DMS79 treated with DMSO at 0.1 percent for 48 hours (cell line): Measurements from ENCODE around the gene TLE5.
"Not testable (repeated sequence)": the region's sequence is repeated elsewhere in the genome, so short reads cannot be mapped to it uniquely, and the experiment has no call there.

ENCODE experiments used
- DNase-seq: peaks from one replicate; lab custom pipeline; 2025; lab: John Stamatoyannopoulos, UW

The TLE5 gene

DNA sequence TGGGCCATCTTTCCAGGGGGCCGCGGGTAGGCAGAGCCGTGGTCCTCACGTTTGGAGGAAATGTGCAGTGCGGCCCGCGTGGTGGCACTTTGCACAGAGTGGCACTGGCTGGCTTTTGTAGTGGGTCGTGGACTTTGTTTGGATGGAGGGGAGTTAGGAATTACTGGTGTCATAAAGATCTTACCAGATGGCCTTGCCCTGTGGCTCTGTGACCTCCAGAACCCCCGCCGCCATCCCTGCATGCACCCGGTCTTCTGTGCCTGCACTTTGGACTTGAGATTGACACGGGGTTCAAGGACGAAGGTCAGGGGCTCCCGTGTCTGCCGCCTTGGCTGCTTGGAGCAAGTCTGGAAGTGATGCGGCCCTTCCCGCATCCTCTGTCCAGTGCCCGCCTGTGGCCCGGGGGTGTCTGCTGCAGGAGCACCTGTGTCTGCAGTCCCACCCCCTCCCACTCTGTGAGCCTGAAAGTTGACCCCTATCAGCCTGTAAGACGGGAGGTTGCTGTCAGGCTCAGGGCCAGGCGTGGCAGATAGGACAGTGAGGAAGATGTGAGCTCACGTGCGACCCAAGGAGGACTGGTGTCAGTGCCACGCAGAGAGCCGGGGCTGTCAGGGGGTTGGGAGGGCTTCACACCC lies 34.1 kb upstream of the TLE5 start:
- no peak for DNase-seq

DNA sequence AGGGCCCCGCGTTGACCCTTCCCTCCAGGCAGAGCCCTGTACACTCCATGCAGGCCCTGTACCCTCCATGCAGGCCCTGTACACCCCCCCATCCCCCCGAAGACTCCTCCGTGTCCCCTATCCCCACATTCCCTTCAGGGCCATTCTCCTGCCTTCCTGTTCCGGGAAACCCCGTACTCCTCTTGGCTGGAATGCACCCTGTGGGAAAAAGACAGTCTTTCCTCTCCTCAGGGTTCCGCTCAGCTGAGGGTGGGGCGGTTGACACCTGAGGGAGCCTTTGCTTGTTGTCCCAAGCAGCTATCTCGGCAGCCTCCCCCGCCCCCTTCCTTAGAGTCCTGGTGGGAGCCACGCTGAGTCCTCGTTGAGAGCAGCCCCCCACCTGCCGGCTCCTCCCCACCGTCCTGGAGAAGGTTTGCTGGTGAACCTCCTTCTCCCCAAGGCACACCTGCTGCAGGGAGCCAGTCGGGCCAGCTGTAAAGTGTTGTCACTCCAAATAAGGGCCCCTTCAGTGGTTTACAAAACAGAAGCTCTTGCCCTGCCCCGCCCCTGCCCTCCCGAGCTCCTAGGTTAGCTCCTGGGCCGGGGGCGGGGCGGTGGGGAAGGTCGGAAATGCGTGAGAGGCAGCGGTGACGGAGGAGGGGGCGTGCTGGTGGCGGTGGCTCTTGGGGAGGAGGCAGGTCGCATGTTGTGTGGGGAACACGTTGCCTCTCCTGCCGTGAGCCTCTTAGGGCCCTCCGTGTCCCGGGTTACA lies 33.3 kb upstream of the TLE5 start:
- DNase-seq = no peak

DNA sequence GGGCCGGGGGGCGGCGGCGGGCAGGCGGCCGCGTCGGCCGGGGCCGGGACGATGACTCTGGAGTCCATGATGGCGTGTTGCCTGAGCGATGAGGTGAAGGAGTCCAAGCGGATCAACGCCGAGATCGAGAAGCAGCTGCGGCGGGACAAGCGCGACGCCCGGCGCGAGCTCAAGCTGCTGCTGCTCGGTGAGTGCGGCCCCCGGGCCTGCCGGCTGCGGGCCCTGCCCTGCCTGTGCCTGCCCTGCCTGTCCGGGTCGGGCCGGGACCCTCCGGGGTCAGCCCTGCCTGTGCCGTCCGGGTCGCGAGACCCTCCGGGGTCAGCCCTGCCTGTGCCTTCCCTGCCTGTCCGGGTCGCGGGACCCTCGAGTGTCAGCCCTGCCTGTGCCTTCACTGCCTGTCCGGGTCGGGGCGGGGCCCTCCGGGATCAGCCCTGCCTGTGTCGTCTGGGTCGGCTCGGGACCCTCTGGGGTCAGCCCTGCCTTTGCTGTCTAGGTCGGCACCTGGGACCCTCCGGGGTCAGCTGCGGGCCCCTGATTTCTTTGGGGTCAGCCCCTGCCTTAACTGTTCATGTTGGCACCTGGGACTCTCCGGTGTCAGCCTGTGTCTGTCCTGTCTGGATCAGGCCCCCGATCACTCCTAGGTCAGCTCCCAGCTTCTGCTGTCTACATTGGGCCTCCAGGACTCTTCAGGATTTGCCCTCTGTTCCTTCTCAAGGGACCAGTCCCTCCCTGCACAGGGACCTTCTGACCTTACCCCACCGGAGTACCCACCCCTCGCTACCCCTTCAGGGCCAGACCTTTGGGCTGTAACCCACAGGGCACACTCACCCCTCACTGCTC lies 32.5 kb upstream of the TLE5 start:
- DNase-seq = no peak

DNA sequence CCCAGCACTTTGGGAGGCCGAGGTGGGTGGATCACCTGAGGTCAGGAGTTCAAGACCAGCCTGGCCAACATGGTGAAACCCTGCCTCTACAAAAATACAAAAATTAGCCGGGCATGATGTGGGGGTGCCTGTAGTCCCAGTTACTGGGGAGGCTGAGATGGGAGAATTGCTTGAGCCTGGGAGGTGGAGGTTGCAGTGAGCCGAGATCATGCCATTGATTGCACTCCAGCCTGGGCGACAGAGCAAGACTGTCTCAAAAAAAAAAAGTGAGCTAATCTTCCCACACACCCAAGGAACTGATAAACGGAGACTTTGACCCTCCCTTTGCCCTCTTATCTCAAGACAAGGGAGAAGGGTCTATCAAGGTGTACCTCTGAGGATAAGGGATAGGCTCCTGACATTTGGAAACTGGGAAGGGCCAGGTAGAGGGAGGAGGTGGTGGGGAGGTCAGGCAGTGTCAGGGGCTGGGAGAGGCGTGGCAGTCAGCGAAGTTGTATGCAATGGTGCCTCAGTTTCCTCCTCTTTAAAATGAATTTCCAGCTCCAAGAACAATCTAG lies 27.1 kb upstream of the TLE5 start:
- DNase-seq = not testable (repeated sequence)

DNA sequence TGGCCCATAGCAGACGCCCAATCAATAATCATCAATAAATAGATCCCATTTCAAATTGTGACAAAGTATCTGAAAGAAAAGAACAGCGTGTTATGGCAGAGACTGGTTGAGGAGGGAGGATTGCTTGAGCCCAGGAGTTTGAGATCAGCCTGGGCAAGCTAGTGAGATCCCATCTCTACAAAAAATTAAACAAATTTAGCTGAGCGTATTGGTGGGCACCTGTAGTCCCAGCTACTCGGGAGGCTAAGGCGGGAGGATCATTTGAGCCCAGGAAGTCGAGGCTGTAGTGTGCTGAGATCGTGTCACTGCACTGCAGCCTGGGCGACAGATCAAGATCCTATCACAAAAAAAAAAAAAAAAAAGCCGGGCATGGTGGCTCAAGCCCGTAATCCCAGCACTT lies 25.5 kb upstream of the TLE5 start:
- no peak for DNase-seq

DNA sequence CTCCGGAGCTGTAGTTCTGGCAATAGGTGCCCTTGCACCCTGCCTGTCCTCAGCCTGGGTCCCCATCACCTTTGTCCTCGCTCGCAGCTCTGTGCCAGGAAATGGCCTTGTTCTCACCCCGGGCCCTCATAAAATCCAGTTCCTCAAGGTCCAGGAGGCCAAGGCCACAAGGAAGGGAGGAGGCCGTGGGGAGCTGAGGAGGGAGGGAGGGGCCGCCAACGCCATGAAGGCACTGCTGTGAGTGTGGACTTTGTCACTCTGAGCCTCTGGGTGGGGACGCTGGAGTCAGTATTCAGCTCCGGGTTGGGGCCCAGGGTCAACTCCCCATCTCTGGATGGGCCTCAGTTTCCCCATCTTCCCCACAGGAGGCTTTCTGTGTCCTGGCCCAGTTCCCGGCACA lies 22.6 kb upstream of the TLE5 start:
- no peak for DNase-seq

DNA sequence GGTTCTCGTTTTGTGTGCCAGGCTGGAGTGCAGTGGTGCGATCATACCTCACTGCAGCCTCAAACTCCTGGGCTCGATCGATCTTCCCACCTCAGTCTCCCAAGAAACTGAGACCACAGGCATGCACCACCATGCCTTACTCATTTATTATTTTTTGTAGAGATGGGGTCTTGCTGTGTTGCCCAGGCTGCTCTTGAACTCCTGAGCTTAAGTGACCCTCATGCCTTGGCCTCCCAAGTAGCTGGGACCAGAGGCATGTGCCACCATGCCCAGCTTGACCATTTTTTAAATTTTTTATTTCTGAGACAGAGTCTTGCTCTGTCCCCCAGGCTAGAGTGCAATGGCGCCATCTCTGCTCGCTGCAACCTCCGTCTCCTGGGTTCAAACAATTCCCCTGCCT lies 21.7 kb upstream of the TLE5 start:
- DNase-seq = no peak

DNA sequence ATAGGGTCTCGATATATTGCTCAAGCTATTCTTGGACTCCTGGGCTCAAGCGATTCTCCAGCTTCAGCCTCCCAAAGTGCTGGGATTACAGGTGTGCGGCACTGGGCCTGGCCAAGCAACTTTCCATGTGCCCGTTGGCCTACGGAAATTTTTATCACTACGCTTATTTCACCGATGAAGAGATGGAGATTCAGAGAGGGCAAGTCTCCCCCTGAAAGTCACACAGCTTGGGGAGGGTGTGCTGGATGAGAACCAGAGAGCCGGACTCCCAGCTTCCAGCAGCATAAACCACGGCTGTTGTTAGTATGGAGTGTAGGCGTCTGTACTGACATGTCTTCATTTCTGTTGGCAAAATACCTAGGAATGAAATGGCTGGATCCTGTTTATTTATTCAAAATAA lies 20.0 kb upstream of the TLE5 start:
- no peak for DNase-seq

DNA sequence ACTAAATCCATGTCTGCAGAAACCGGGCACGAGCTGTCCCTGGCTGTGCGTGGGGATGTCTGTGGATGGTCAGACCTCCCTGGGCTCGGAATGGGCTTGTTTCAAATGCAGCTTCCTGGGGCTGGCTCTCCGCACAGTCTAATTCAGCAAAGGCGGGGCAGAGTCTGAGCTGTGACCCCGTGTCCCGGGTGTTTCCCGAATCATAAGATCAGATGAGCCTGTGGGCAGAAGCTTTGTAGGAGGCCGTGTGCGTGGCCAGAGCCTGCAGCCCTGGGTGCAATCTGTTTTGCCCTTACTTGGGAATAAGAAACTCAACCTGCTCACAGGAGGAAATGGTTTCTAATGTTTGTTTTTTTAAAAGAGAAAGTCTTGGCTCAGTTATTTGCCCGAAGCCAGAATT lies 18.0 kb upstream of the TLE5 start:
- DNase-seq = no peak

DNA sequence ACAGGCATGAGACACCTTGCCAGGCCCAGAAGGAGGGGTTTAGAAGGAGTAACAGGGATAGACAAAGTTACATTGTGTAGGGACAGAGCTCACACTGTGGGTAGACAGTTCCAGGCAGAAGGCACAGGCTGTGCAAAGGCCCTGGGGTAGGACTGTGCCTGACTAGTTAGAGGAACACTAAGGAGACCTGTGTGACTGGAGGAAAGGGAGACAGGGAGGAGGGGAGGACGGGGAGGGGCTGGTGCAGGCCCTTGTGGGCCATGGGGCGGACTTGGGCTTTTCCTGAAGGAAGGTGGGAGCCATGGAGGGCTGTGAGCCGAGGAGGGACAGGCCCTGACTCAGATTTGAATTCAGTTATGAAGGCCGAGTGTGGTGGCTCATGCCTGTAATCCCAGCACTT lies 17.3 kb upstream of the TLE5 start:
- no peak for DNase-seq

DNA sequence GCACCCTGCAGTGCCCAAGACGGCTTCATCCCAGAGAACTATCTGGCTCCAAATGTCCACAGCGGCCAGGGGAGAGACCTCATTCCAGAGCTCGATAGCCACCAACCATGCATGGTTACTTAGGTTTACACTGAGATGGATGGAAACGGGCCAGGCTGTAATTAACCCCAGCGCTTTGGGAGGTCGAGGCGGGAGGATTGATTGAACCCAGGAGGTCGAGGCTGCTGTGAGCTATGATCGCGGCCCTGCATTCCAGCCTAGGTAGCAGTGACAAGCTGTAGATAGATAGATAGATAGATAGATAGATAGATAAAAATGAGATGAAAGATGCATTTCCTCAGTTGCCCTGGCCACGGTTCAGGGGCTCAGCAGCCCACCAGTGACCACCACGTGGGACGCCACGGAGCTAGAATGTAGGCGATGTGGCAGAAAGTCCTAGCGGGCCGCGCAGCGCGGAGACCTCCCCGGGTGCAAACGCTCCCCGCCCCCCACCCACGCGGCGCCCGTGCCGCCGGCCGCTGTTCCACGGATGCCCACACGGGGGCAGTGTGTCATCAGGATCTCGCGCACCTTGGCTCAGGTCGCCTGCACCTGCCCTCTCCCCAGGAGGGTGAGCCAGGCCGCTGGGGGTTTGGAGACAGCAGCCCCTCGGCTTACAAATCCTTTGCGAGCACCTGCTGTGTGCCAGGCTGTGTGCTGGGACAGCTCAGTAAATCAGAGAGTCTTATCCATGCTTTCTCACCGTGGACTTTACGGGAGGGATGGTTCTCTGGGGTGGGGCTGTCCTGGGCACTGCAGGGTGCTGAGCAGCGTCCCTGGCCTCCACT lies 13.5 kb upstream of the TLE5 start:
- peak; percentile 45 for DNase-seq

DNA sequence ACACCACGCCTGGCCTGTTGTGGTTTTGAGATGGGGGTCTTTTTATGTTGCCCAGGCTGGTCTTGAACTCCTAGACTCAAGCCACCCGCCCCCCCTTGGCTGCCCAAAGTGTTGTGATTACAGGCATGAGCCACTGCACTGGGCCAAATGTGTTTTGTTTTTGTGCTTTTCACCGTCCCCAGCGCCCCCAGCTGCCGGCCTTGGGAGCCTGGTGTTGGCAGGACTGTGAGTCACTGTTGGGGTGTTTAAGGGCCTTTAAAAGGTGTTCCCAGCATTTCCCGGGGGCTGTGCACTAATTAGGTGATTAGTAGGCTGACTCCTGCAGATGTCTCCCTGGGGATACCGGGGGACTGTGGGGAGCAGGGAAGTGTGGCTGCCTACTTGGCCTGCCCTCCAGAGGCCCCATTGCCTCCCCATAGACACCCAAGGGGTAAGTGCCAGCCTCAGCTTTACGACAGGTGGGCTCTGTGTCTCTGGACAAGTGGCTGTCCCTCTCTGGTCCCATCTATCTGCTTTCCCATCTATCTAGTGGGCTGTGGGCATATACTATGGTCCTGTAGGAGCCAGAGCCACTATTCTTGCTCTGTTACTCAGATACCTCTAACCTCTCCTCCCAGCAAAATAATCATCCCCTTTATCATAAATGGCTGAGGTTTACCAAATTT lies 11.8 kb upstream of the TLE5 start:
- no peak for DNase-seq

DNA sequence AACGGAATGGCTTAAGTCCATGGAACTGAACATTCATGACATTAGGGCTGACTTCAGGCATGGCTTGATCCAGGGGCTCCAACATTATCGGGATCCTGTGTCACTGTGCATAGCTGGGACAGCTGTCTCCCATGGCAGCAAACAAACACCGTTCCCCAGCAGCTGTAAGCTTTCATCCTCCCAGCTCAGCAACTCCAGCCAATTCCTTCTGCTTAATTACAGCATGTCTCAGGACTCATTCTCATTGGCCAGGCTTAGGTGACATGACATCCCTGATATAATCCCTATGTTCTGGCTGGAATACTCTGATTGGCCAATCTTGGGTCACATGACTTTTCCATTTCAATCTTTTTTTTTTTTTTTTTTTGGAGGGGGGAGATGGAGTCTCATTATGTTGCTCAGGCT lies 10.9 kb upstream of the TLE5 start:
- no peak for DNase-seq

DNA sequence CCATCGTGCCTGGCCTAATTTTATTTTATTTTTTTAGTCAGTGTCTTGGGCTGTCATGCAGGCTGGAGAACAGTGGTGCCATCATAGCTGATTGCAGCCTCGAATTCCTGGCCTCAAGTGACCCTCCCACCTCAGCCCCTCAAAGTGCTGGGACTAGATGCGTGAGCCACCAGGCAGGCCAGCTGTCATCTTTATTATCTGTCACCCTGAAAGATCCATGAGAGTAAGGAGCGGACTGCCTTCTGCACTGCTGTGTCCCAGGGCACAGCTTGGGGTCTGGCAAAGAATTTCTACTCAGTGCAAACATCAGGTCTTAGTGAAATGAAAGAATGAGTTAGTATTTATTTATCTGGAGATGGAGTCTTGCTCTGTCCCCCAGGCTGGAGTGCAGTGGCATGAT lies 9.5 kb upstream of the TLE5 start:
- DNase-seq = no peak

DNA sequence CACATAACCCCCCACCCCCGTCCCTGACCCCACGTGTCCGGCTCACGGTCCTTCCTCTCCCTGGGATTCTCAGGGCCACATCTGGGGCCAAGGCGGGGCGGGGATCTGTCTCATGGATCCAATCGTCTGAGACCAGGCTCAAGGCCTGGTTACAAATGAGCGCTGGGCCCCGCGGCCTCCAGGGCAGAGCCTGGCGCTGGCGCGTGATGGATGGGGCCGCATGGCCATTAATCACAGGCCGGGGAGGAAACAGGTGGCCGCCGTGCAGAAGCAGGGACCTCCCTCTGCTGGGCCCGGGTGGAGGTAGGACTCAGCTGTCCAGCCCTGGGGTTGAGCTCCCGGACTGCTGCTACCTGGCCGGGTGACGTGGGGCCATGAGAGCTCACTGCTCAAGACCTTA lies 5.8 kb upstream of the TLE5 start:
- no peak for DNase-seq

DNA sequence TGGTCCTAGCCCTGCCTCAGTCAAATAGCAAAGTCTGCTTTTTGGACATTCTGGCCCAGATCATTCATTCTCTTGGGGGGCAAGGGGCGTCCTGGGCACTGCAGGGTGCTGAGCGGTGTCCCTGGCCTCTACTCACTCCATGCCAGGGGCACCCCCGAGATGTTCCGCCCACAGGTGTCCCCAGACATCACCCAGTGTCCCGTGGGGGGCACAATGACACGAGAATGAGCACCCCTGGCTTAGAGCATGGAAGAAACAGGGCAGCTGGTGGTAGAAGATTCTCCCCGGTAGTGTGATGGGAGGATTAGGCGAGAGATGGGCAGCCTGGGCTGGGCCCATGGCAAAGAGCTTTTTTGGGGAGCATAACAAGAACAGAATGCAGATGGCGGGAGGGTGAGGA lies 5.3 kb upstream of the TLE5 start:
- no peak for DNase-seq

DNA sequence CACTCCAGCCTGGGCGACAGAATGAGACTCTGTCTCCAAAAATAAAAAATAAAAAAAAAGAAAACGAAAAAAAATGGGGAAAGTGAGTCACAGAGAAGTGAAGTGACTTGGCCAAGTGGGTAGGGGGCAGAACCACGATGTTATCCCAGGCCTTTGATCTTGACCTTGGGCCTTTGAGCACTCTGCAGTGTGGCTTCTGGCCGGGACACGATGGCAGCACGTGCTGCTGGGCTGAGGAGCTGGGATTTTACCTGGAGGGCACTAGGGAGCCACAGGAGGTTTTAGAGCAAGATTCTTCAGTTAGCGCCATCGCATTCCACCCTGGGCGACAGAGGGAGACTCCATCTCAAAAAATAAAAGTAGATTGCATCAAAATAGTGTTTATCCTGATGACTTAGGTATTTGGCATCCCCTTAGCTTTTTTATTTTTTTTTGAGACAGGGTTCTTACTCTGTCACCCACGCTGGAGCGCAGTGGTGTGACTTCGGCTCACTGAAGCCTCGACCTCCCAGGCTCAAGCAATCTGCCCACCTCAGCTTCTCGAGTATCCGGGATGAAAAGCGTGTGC lies 4.3 kb upstream of the TLE5 start:
- no peak for DNase-seq

DNA sequence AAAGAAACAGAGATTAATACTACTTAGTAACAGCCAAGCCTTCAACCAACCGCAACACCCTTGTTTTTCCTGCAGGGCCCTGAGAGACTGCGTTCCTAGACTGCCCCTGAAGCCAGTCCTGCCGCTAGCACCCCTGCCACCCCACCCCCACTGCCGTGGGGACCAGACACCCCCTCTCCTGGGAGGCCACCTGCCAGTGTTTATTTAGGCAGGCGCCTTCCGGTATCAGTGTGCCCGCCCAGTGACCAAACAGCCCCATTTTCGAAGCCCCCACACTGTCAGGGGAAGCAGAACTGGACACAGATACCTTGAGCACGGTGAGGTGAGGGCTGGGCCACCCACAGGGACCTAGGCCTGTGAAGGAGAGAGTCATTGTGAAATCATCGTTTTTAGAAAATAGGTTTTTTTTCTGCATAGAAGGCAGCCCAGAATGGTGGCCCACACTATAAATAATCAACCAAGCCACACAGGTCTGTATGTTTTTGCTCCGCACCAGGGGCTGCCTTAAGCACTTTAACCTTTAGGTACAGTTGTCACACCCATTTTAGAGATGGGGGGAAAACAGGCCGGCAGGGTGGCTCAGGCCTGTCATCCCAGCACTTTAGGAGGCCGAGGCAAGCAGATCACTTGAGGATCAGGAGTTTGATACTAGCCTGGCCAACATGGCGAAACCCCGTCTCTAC lies 3.5 kb upstream of the TLE5 start:
- DNase-seq = no peak

DNA sequence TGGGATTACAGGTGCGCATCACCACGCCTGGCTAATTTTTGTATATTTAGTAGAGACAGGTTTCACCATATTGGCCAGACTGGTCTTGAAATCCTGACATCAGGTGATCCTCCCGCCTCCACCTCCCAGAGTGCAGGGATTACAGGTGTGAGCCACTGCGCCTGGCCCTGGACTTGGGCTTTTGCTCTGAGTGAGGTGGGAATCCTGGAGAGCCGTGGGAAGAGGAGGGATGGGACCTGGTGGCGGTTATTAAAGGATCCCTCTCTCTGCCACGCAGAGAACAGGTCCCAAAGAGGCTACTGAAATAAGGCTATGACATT lies 1.7 kb upstream of the TLE5 start:
- DNase-seq = no peak
